Mesendoderm (in vitro differentiated cells): ENCODE measurements around the gene RBM27.
"Not testable (repeated sequence)": the region's sequence is repeated elsewhere in the genome, so short reads cannot be mapped to it uniquely, and the experiment has no call there.

Experiments
- DNase-seq: peaks from one replicate; pipeline ENCODE4 v3.0.0; 2013
- H2AK5ac ChIP-seq: 2 replicates; pipeline ENCODE4 v1.6.1; 2013; ENCODE audit warnings: low read length, inconsistent platforms
- H2BK120ac ChIP-seq: 2 replicates; pipeline ENCODE4 v1.6.1; 2013; ENCODE audit warnings: low read depth, mild to moderate bottlenecking, low read length, moderate library complexity, mixed read lengths
- H2BK15ac ChIP-seq: replicated peaks from 2 replicates; pipeline ENCODE4 v1.6.1; 2013; ENCODE audit warnings: low read depth, mild to moderate bottlenecking, moderate library complexity
- H2BK5ac ChIP-seq: 2 replicates; pipeline ENCODE4 v1.6.1; 2013; ENCODE audit warnings: low read length, inconsistent platforms
- H3K18ac ChIP-seq: 2 replicates; pipeline ENCODE4 v1.6.1; 2013; ENCODE audit warnings: mild to moderate bottlenecking, low read length, mixed read lengths
- H3K23ac ChIP-seq: one replicate; pipeline ENCODE4 v1.6.1; 2013; ENCODE audit warnings: low read length
- H3K27ac ChIP-seq: 2 replicates; pipeline ENCODE4 v1.5.1; 2013; ENCODE audit warnings: low read depth, mild to moderate bottlenecking, inconsistent platforms, low read length, moderate library complexity
- H3K27me3 ChIP-seq: 2 replicates; pipeline ENCODE4 v1.6.1; 2013; ENCODE audit warnings: low read length, control low read depth, mild to moderate bottlenecking, inconsistent platforms; ENCODE audit not compliant: insufficient read depth, poor library complexity
- H3K36me3 ChIP-seq: 2 replicates; pipeline ENCODE4 v1.6.1; 2013; ENCODE audit warnings: low read length, inconsistent platforms; ENCODE audit not compliant: control insufficient read depth, insufficient read depth
- H3K4ac ChIP-seq: one replicate; pipeline ENCODE4 v1.6.1; 2013; ENCODE audit warnings: low read depth, mild to moderate bottlenecking, low read length, moderate library complexity
- H3K4me1 ChIP-seq: 2 replicates; pipeline ENCODE4 v1.6.1; 2013; ENCODE audit warnings: low read depth, low read length, inconsistent platforms; ENCODE audit not compliant: control insufficient read depth
- H3K4me2 ChIP-seq: 2 replicates; pipeline ENCODE4 v1.6.1; 2013; ENCODE audit warnings: low read length
- H3K4me3 ChIP-seq: 2 replicates; pipeline ENCODE4 v1.5.1; 2013; ENCODE audit warnings: mild to moderate bottlenecking, low read length
- H3K56ac ChIP-seq: one replicate; pipeline ENCODE4 v1.6.1; 2013; ENCODE audit warnings: low read length
- H3K79me1 ChIP-seq: 2 replicates; pipeline ENCODE4 v1.6.1; 2013; ENCODE audit warnings: low read length, inconsistent platforms
- H3K79me2 ChIP-seq: 2 replicates; pipeline ENCODE4 v1.6.1; 2013; ENCODE audit warnings: mild to moderate bottlenecking, low read length; ENCODE audit not compliant: control insufficient read depth, insufficient read depth
- H3K9ac ChIP-seq: 2 replicates; pipeline ENCODE4 v1.6.1; 2013; ENCODE audit warnings: low read length, inconsistent platforms
- H4K5ac ChIP-seq: one replicate; pipeline ENCODE4 v1.6.1; 2013; ENCODE audit warnings: low read length
- H4K8ac ChIP-seq: one replicate; pipeline ENCODE4 v1.6.1; 2013; ENCODE audit warnings: low read depth, mild to moderate bottlenecking, control low read depth, low read length, moderate library complexity
- WGBS: extraction: QIAGEN DNeasy Blood & Tissue Kit; methylation state at CpG from one replicate; pipeline ENCODE4 v1.1.7; 2013; ENCODE audit warnings: low lambda C conversion rate, missing lambda C conversion rate; ENCODE audit not compliant: insufficient coverage; ENCODE audit errors: extremely low coverage; 5-methylcytosine and 5-hydroxymethylcytosine counted together

Gene RBM27

GRCh38 chr5:146185161-146185560, 18.2 kb upstream of the RBM27 start:
- H3K79me1 ChIP-seq = no peaks in the 10 kb centered on the region

DNA sequence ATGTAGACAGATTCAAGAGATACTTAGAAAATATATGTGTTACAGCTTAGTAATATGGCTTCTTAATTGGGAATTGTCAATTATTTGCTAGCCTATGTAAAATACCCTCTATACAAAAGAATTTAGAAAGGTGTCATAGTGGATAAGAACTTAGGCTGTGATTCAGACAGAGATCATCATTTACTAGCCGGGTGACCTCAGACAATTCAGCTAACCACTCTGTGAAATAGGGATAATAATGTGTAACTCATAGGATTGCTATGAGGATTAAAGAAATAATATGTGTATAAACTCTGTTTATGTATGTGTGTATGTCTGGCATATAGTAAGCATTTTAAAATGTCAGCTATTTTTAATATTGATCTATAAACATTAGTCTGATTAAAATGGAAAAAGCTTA, 15.0 kb upstream of the RBM27 start:
- no peak overlapping the region for H3K4me3 ChIP-seq
- no peak overlapping the region for H3K27ac ChIP-seq
- H2BK5ac ChIP-seq = no peak overlapping the region
- H4K5ac ChIP-seq = no peak overlapping the region
- no peak for DNase-seq
- no peak overlapping the region for H3K18ac ChIP-seq
- H3K79me1 ChIP-seq = no peaks in the 10 kb centered on the region
- no peaks in the 10 kb centered on the region for H3K4me1 ChIP-seq
- WGBS = no CpG with 5 or more reads among the region's 1 CpG
- no peak overlapping the region for H3K4me2 ChIP-seq
- no peak overlapping the region for H2AK5ac ChIP-seq
- H3K56ac ChIP-seq = no peak overlapping the region
- H3K4ac ChIP-seq = no peak overlapping the region
- no peak overlapping the region for H2BK120ac ChIP-seq
- no peak overlapping the region for H3K23ac ChIP-seq
- no peak overlapping the region for H2BK15ac ChIP-seq
- no peaks in the 10 kb centered on the region for H3K36me3 ChIP-seq
- H3K27me3 ChIP-seq = no peaks in the 10 kb centered on the region
- H3K79me2 ChIP-seq = no peaks in the 10 kb centered on the region
- H3K9ac ChIP-seq = no peak overlapping the region
- no peak overlapping the region for H4K8ac ChIP-seq

More at GRCh38 chr5:146185161-146185560, 18.2 kb upstream of the RBM27 start:
- H4K5ac ChIP-seq = no peak overlapping the region
- H2BK15ac ChIP-seq = no peak overlapping the region
- no peak overlapping the region for H2BK5ac ChIP-seq
- H2BK120ac ChIP-seq = no peak overlapping the region
- H3K4me3 ChIP-seq = no peak overlapping the region
- H3K4me2 ChIP-seq = no peak overlapping the region
- no peaks in the 10 kb centered on the region for H3K36me3 ChIP-seq
- H2AK5ac ChIP-seq = no peak overlapping the region
- H3K23ac ChIP-seq = no peak overlapping the region
- H3K4ac ChIP-seq = no peak overlapping the region
- H3K56ac ChIP-seq = no peak overlapping the region
- no peaks in the 10 kb centered on the region for H3K27me3 ChIP-seq
- H3K27ac ChIP-seq = no peak overlapping the region
- no peak overlapping the region for H3K9ac ChIP-seq
- no peaks in the 10 kb centered on the region for H3K4me1 ChIP-seq
- WGBS = no CpG with 5 or more reads among the region's 2 CpGs
- H4K8ac ChIP-seq = no peak overlapping the region
- H3K18ac ChIP-seq = no peak overlapping the region
- no peak for DNase-seq
- H3K79me2 ChIP-seq = peaks cover 15% of the 10 kb centered on the region

DNA sequence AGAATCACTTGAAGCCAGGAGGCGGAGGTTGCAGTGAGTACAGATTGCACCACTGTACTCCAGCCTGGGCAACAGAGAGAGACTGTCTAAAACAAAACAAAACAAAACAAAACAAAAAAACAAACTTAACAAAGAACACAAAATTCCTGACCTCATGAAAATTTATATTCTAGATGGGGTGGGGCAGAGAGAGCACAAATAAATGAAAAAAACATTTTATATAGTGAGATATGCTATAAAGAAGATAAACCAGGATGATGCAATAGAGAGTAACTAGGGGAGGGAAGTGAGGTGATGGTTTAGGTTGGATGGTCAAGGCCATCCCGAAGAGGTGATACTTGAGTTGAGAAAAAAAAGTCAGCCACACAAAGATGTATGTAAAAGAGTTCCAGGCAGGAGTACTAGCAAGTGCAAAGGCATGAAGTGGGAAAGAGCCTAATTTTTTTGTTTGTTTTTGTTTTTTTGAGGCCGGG, 10.8 kb upstream of the RBM27 start:
- Histone ChIP-seq H3K27ac (no peak overlapping the region), H3K79me1 (no peaks in the 10 kb centered on the region), H4K5ac (no peak overlapping the region), H2AK5ac (no peak overlapping the region), H3K79me2 (no peaks in the 10 kb centered on the region), H3K4ac (no peak overlapping the region), H2BK15ac (no peak overlapping the region), H2BK120ac (no peak overlapping the region), H3K4me3 (no peak overlapping the region), H3K4me2 (no peak overlapping the region), H3K27me3 (no peaks in the 10 kb centered on the region), H3K4me1 (no peaks in the 10 kb centered on the region), H3K9ac (no peak overlapping the region), H4K8ac (no peak overlapping the region), H3K18ac (no peak overlapping the region), H3K23ac (no peak overlapping the region), H3K36me3 (no peaks in the 10 kb centered on the region), H2BK5ac (no peak overlapping the region), H3K56ac (no peak overlapping the region)
- no CpG with 5 or more reads among the region's 3 CpGs for WGBS
- DNase-seq = no peak

GRCh38 chr5:146193285-146193684, 10.1 kb upstream of the RBM27 start:
- Histone ChIP-seq H3K4me2 (no peak overlapping the region), H3K4ac (no peak overlapping the region), H3K27ac (no peak overlapping the region), H3K4me1 (no peaks in the 10 kb centered on the region), H4K8ac (no peak overlapping the region), H3K79me2 (no peaks in the 10 kb centered on the region), H3K9ac (no peak overlapping the region), H2BK5ac (no peak overlapping the region), H2BK15ac (no peak overlapping the region), H3K27me3 (no peaks in the 10 kb centered on the region), H3K56ac (no peak overlapping the region), H3K18ac (no peak overlapping the region), H2AK5ac (no peak overlapping the region), H3K23ac (no peak overlapping the region), H2BK120ac (no peak overlapping the region), H3K79me1 (no peaks in the 10 kb centered on the region), H3K4me3 (no peak overlapping the region), H3K36me3 (no peaks in the 10 kb centered on the region), H4K5ac (no peak overlapping the region)
- DNase-seq = no peak
- WGBS = no CpG with 5 or more reads among the region's 1 CpG

- not testable (repeated sequence) for DNase-seq, H3K23ac ChIP-seq, H3K36me3 ChIP-seq, H3K4me3 ChIP-seq, H2BK15ac ChIP-seq, H3K9ac ChIP-seq, H3K56ac ChIP-seq, H3K27me3 ChIP-seq, H2BK5ac ChIP-seq, H3K4me1 ChIP-seq, H3K27ac ChIP-seq, H3K79me2 ChIP-seq, H2AK5ac ChIP-seq, H3K4me2 ChIP-seq, H3K79me1 ChIP-seq, H3K4ac ChIP-seq, H4K5ac ChIP-seq, H4K8ac ChIP-seq, H3K18ac ChIP-seq, H2BK120ac ChIP-seq
- WGBS = no CpG with 5 or more reads among the region's 4 CpGs
Measured at GRCh38 chr5:146194997-146195396, 8.4 kb upstream of the RBM27 start.

GRCh38 chr5:146196459-146197048, 6.9 kb upstream of the RBM27 start:
- Histone ChIP-seq H2BK15ac (no peak overlapping the region), H3K27ac (no peak overlapping the region), H3K79me2 (no peaks in the 10 kb centered on the region), H3K79me1 (no peaks in the 10 kb centered on the region), H2BK120ac (no peak overlapping the region), H3K23ac (no peak overlapping the region), H3K4me3 (no peak overlapping the region), H3K27me3 (no peaks in the 10 kb centered on the region), H3K4me2 (no peak overlapping the region), H3K4me1 (no peaks in the 10 kb centered on the region), H2BK5ac (no peak overlapping the region), H4K8ac (no peak overlapping the region), H3K56ac (no peak overlapping the region), H3K18ac (no peak overlapping the region), H3K4ac (no peak overlapping the region), H3K9ac (no peak overlapping the region), H3K36me3 (no peaks in the 10 kb centered on the region), H4K5ac (no peak overlapping the region), H2AK5ac (no peak overlapping the region)
- WGBS = no CpG with 5 or more reads among the region's 6 CpGs
- no peak for DNase-seq
